ENCODE data around the gene SLC7A7. TPM values are rescaled to one million over a fixed set of nuclear protein-coding genes. Genes with fewer than 3 reads are reported as not detected.

SLC7A7 gene
- total and polyA plus RNA-seq, 9 of the 15 experiments (the other 6 are each of a cell fraction or from before 2014, with no cell fraction given): 0.07 to 0.68 (median 0.41) TPM

DNA sequence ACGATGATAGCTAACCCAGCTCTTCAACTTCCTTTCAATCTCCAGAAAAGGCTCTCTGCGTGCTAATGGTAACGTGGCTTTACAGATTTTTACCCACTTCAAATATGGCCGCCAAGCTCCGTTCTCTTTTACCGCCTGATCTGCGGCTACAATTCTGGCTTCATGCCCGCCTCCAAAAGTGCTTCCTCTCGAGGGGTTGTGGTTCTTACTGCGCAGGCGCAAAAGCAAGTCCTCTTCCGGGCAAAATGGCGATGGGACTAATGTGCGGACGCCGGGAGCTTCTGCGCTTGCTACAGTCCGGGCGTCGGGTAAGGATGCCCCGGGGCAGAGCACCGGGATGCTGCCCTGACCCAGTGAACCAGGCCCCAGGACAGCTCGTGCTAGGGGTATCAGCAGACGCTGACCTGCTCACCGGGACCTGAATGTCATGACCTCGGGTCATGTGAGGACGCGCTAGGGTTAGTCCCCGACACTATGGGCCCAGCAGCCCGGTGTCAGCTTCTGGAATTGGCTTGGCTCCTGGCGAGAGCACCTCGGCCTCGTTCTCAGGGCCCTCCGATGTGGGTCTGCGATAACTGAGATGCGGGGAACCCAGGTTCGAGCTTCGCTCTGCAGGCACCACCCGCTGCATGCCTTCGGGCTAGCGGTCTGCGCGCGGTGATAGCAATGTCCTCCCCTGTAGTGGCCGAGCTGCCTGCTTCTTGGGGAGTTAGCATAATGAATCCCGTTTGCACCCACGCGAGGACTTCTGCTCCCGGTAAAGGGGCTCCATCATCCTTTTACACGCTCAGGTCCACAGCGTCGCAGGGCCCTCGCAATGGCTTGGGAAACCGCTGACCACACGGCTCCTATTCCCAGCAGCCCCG is 48.5 kb downstream of the SLC7A7 start, which contains the start of gene OXA1L (continued):
- TF ChIP-seq RREB1 (CRISPR knock-in tag; IDR thresholded peaks at IDR 0.05) (peak; percentile 81; the same call in 1 of the 2 replicates), ZNF780A (CRISPR knock-in tag; IDR thresholded peaks at IDR 0.05) (no peak), AFF4 (CRISPR knock-in tag; IDR thresholded peaks at IDR 0.05) (peak; percentile 59; the same call in 1 of the 2 replicates), FOXP1 (CRISPR knock-in tag; IDR thresholded peaks at IDR 0.05) (peak; percentile 68; the same call in 1 of the 2 replicates), HSF4 (CRISPR knock-in tag; IDR thresholded peaks at IDR 0.05; ENCODE audit: borderline replicate concordance) (no peak), ZNF217 (CRISPR knock-in tag; IDR thresholded peaks at IDR 0.05) (no peak), ZNF133 (CRISPR knock-in tag; IDR thresholded peaks at IDR 0.05) (0 out of 2 replicates have a peak, but pooled peaks have one; percentile 24), NCOA2 (IDR thresholded peaks at IDR 0.05; ENCODE audit: partially characterized antibody in 2 of 2) (no peak), FOXJ2 (tag; IDR thresholded peaks at IDR 0.05) (no peak), ZNF644 (tag; IDR thresholded peaks at IDR 0.05; ENCODE audit: low read depth) (peak; percentile 77), ZNF165 (CRISPR knock-in tag; IDR thresholded peaks at IDR 0.05; ENCODE audit: borderline replicate concordance) (no peak), SUPT5H (IDR thresholded peaks at IDR 0.05) (peak; percentile 94)
- TF ChIP-seq, protein P1, sequence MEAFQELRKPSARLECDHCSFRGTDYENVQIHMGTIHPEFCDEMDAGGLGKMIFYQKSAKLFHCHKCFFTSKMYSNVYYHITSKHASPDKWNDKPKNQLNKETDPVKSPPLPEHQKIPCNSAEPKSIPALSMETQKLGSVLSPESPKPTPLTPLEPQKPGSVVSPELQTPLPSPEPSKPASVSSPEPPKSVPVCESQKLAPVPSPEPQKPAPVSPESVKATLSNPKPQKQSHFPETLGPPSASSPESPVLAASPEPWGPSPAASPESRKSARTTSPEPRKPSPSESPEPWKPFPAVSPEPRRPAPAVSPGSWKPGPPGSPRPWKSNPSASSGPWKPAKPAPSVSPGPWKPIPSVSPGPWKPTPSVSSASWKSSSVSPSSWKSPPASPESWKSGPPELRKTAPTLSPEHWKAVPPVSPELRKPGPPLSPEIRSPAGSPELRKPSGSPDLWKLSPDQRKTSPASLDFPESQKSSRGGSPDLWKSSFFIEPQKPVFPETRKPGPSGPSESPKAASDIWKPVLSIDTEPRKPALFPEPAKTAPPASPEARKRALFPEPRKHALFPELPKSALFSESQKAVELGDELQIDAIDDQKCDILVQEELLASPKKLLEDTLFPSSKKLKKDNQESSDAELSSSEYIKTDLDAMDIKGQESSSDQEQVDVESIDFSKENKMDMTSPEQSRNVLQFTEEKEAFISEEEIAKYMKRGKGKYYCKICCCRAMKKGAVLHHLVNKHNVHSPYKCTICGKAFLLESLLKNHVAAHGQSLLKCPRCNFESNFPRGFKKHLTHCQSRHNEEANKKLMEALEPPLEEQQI (IDR thresholded peaks at IDR 0.05): no peak
